ENCODE results near the gene COQ9.
A peak's percentile ranks its signal among the peaks of the same experiment; 100 is the strongest.

The COQ9 gene

GRCh38 chr16:57471852-57472664 is 24.8 kb downstream of the COQ9 start:
- DNase-seq (ENCODE audit: low read depth in 2 of 2), result no peak

DNA sequence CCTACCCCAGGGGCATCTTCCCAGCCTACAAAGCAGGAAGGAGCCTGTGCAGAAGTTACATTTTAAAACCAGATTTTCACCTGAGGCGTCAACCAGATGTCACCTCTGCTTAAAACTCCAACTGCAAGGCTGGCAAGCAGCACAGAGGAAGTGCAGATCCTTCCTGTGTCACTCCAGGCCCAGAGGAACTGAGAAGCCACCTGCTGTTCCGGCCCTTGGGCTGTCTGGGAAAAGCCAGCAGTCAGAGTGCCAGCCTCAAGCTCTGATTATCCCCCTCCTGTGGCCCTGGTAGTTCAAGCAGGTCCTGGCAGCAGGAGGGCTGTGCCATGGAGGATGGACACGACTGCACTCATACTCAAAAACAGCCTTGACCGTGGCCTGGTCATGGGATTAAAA is 25.4 kb downstream of the COQ9 start:
- DNase-seq (ENCODE audit: low read depth in 2 of 2), result no peak

DNA sequence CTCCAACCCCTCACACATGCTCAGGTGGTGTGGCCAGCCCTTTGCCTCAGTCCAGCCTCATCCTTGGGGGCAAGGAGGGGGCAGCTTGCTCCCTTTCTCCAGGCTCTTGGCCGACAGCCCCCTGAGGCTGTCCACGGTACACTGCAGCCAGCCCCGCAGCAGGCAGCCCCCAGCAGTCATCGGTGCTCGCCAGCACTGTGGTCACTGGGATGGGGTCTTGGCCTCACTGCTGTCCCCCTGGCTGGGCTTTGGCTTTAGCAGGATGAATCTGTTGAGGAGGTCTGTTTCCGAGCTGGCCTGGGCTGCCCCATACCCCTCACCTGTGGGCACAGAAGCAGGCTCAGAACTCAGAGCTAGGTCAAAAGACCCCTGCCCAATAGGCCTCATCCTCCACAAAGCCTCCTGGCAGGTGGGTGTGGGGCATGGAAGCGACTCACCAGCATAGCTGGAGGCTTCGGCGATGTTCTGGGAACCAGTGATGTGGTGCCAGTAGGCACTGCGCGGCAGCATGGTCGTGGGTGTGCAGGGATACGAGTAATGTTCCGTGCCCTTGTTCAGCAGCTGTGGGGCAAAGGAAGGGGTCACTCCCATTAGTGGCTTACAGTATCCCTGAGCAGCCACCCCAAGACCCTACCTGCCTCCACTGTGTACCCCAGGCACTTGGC is 26.0 kb downstream of the COQ9 start:
- DNase-seq (ENCODE audit: low read depth in 2 of 2), result no peak

DNA sequence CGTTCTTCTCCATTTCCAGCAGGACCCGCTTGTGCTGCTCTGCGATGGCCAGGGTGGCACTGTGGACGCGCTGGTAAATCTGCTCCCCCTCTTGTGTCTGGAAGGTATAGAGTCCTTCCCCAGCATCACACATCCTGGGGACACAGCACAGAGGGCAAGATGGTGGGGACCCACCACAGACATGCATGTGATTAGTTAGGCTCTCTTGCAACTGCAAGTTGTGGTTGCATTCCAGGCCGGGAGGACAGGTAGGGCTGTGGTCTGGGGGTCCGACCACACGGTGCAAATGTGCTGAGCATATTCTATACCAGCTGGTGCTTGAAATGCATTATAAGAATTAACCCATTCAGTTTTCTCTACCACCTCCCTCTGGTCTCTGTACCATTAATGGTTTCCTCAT is 26.6 kb downstream of the COQ9 start:
- DNase-seq (ENCODE audit: low read depth in 2 of 2), result no peak

- no peak for DNase-seq (ENCODE audit: low read depth in 2 of 2)
These were observed 27.7 kb downstream of the COQ9 start for GRCh38 chr16:57474671-57475661.

- peak; percentile 34 to 37 for DNase-seq (ENCODE audit: low read depth in 2 of 2)
These were observed 28.5 kb downstream of the COQ9 start for GRCh38 chr16:57475711-57476339.

DNA sequence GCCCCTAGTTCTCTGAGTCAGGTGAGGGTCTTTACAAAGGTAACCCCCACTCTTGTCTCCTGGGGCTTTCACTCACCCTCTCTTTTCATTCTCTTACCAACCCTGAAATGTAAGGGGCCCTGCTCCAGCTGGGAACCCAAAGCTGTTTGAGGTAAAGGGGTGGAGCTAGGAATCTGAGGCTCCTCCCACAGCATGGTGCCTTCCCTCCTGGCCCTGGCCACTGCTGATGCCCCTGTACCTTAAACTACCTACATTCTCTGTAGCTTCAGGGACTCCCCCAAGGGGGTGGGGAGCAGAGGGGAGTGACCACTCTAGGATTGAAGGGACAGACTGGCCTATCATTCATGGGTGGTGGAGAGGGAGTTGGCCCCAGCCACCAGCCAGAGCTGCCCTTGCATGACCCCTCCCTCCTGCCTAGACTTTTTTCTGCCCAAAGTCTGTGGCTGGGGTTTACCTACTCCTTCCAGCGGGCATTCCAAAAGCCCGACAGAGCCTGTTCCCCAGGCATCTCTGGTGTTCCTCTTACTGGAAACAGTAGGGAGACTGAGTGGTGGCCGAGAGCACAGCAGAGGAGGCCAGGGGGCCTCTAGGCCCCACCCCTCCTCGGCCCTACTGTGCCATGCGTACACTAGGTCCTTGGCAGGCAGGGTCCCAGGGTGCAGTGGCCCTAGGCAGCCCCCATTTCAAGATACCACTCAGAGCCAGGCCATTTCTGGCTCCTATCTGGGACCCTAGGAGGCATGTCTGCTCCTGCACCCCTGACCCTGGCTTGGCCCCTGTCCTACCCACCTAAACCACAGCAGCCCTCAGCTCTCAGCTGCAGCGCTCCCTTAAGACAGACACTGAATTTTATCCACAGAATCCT is 29.5 kb downstream of the COQ9 start:
- DNase-seq (ENCODE audit: low read depth in 2 of 2), result no peak

GRCh38 chr16:57477531-57478202 is 30.4 kb downstream of the COQ9 start:
- no peak for DNase-seq (ENCODE audit: low read depth in 2 of 2)

- DNase-seq (ENCODE audit: low read depth in 2 of 2), result no peak
These were observed 31.3 kb downstream of the COQ9 start for GRCh38 chr16:57478396-57479204.

GRCh38 chr16:57479205-57479975 is 32.1 kb downstream of the COQ9 start:
- no peak for DNase-seq (ENCODE audit: low read depth in 2 of 2)

DNA sequence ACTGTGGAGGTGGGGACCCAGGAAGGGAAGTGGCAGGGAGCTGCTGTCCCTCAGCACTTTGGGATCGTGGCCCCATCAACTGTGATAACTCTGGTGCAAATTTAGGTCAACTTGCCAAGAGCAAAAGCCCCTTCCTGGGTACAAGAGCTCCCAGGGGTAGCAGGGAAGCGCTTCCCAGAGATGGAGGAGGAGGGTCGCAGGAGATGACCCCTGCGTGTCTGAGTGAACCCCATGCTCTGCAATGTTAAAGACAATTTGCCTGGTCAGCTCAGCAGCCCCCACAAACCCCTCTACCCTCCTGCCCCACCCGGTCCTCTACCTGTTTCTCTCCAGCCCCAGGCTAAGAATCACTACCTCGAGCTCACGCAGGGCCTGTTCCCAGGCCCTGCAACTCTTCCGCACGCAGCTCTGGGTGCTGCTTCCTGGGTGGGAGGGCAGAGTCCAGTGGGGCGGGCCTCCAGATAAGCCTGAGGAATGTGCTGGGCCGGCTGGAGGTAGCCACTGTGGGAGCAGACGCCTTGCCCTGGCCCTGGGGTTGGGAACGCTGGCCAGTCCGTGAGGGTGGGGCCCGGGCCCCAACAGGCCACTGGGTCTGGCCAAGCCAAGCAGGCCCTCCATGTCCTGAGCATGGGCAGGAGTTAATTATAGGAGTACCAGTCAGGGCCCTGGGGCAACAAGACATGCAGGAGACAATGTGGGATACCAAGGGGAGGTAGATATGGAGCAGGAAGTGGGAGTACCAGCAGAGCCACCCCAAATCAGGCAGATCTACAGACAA is 32.9 kb downstream of the COQ9 start:
- no peak for DNase-seq (ENCODE audit: low read depth in 2 of 2)

GRCh38 chr16:57480754-57481230 is 33.5 kb downstream of the COQ9 start:
- DNase-seq (ENCODE audit: low read depth in 2 of 2), result no peak

DNA sequence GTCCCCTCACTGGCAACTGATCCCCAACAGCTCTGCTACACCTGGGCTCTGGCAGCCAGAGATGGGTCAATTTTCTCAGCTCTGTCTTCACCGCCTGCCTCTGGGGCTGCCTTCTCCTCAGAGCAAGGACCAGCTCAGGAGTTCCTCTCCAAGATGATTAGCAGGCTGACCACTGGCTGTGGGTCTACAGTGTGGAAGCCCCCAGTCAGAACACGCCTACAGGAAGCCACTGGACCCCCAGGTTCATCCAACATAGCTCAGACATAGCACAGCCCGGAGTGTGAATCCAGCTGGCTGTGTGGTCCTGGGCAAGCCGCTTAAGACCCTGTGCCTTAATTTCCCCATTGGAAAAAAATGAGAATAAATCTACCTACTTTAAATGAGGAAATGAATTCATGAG is 34.1 kb downstream of the COQ9 start:
- DNase-seq (ENCODE audit: low read depth in 2 of 2), result no peak

GRCh38 chr16:57482845-57483545 is 35.7 kb downstream of the COQ9 start:
- no peak for DNase-seq (ENCODE audit: low read depth in 2 of 2)

DNA sequence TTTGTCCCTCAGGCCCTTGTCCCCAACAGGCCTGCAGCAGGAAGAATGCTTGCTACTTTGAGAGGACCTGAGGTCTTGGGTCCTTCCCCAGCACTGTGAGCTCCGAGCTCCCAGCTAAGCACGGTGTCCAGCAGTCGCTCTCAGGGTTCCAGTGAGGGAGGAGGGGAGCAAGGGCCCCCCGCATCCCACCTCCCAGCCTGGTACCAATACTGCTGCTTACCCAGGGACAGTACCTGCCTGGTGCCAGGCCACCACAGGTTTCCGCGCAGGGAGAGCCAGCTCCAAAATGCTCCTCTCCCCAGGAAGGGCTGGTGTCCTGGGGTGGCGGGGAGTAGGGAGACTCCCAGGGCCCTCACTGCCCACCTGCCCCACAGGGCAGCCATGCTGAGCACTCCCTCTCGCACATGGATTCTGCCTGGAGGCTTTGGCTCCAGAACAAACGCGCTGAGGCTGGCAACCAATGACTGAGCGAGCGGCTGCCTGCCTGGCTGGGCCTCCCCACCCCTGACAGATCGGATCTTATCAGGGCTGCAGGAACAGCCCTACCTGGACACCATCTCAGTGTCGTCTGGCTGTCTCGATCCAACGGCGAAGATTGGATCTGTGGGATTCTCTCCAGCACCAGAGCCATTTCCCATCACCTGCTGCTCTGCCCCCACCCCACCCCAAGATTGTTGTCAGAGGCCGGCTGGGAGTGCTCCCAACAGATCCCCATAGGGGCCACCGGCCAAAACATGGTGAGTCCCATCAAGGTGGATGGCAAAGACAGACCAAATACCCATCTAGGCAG is 36.6 kb downstream of the COQ9 start:
- DNase-seq (ENCODE audit: low read depth in 2 of 2), result no peak

GRCh38 chr16:57484515-57485005 is 37.3 kb downstream of the COQ9 start:
- no peak for DNase-seq (ENCODE audit: low read depth in 2 of 2)
